Activated CD4-positive, alpha-beta T cell treated with anti-CD3 and anti-CD28 coated beads, Interleukin-2, amount 50 U/mL, for 16 hours (primary cell): ENCODE results near the gene KCNA4.
"Not testable (repeated sequence)": the region's sequence is repeated elsewhere in the genome, so short reads cannot be mapped to it uniquely, and the experiment has no call there.

ENCODE experiments used
- DNase-seq: peaks from one replicate; pipeline ENCODE4 v3.0.0-alpha.2; 2020

Gene KCNA4

GRCh38 chr11:30016588-30017363, at the start of gene KCNA4:
KCNA4 (minus strand) TSS chr11:30017030; CDS start chr11:30012678, 4,352 bp downstream.
- DNase-seq = no peak

- DNase-seq = no peak
Measured at GRCh38 chr11:30062103-30062502, 45.3 kb upstream of the KCNA4 start.

GRCh38 chr11:30059172-30059815, 42.5 kb upstream of the KCNA4 start:
- no peak for DNase-seq

GRCh38 chr11:30049214-30049613, 32.4 kb upstream of the KCNA4 start:
- no peak for DNase-seq

- DNase-seq = peak; percentile 2
Measured at GRCh38 chr11:30046578-30046945, 29.7 kb upstream of the KCNA4 start.

- DNase-seq = no peak
Measured at GRCh38 chr11:30045921-30046577, 29.2 kb upstream of the KCNA4 start.

GRCh38 chr11:30045144-30045543, 28.3 kb upstream of the KCNA4 start:
- no peak for DNase-seq

GRCh38 chr11:30041171-30041570, 24.3 kb upstream of the KCNA4 start:
- no peak for DNase-seq

GRCh38 chr11:30034746-30035145, 17.9 kb upstream of the KCNA4 start:
- not testable (repeated sequence) for DNase-seq

GRCh38 chr11:30034166-30034565, 17.3 kb upstream of the KCNA4 start:
- not testable (repeated sequence) for DNase-seq

- DNase-seq = no peak
Measured at GRCh38 chr11:30025396-30026139, 8.7 kb upstream of the KCNA4 start.

GRCh38 chr11:30023074-30023473, 6.2 kb upstream of the KCNA4 start:
- no peak for DNase-seq

GRCh38 chr11:30019481-30019880, 2.7 kb upstream of the KCNA4 start:
- no peak for DNase-seq

GRCh38 chr11:30018495-30018894, 1.7 kb upstream of the KCNA4 start:
- no peak for DNase-seq

GRCh38 chr11:30017445-30017895, 640 bp upstream of the KCNA4 start:
- DNase-seq = no peak

- DNase-seq = no peak
Measured at GRCh38 chr11:30015725-30016412, 961 bp downstream of the KCNA4 start.

GRCh38 chr11:30012346-30012745, 4.5 kb downstream of the KCNA4 start:
- DNase-seq = no peak

GRCh38 chr11:30009060-30009459, 7.8 kb downstream of the KCNA4 start:
- DNase-seq = no peak

GRCh38 chr11:30006876-30007275, 10.0 kb downstream of the KCNA4 start:
- no peak for DNase-seq

GRCh38 chr11:30002157-30002785, 14.6 kb downstream of the KCNA4 start:
- DNase-seq = no peak

GRCh38 chr11:30000986-30001750, 15.7 kb downstream of the KCNA4 start:
- DNase-seq = no peak
